ENCODE data around the gene TMEM269.

DNA sequence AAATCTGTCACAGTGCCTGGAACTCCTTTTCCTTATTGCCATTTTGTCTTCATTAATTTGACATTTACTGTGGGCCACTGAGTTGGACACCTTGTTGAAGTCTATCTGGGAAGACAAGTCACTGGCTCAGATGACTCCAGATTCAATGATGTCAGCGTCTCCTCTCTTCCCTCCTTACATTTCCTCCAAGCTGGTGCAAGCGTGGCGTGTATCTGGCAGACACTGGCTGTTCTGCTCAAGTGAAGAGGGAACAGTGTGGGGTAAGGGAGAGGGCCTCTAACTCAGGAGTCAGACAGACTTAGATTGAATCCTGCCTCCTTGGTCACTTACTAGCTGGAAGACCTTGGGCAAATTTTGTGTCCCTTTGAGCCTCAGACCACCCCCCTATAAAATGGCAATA, 52.9 kb downstream of the TMEM269 start:
- TF ChIP-seq EZH2 (IDR thresholded peaks at IDR 0.05; ENCODE audit: low read length, unreplicated experiment) (no peak), EZH2phosphoT487 (IDR thresholded peaks at IDR 0.05; ENCODE audit: borderline replicate concordance, low read length) (no peak)
- TF ChIP-seq, protein P1, sequence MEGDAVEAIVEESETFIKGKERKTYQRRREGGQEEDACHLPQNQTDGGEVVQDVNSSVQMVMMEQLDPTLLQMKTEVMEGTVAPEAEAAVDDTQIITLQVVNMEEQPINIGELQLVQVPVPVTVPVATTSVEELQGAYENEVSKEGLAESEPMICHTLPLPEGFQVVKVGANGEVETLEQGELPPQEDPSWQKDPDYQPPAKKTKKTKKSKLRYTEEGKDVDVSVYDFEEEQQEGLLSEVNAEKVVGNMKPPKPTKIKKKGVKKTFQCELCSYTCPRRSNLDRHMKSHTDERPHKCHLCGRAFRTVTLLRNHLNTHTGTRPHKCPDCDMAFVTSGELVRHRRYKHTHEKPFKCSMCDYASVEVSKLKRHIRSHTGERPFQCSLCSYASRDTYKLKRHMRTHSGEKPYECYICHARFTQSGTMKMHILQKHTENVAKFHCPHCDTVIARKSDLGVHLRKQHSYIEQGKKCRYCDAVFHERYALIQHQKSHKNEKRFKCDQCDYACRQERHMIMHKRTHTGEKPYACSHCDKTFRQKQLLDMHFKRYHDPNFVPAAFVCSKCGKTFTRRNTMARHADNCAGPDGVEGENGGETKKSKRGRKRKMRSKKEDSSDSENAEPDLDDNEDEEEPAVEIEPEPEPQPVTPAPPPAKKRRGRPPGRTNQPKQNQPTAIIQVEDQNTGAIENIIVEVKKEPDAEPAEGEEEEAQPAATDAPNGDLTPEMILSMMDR (conservative IDR thresholded peaks at IDR 0.05; ENCODE audit: low read depth, low read length), result no peak
